Measurements from ENCODE around the gene PRSS57. TPM values are rescaled to one million over a fixed set of nuclear protein-coding genes. Genes with fewer than 3 reads are reported as not detected.
A peak's percentile ranks its signal among the peaks of the same experiment; 100 is the strongest.

PRSS57 gene
- total and polyA plus RNA-seq, 2 donors (not counting 1 experiment from before 2014, with no cell fraction given), result not detected

GRCh38 chr19:658916-659839 is 36.1 kb downstream of the PRSS57 start:
- H3K27me3 ChIP-seq (ENCODE audit: control insufficient read depth, insufficient read depth, low read length), result no peaks in the 10 kb centered on the region
- H3K4me1 ChIP-seq (ENCODE audit: control insufficient read depth, extremely low read depth, insufficient read depth, low read length), result peaks cover 4% of the 10 kb centered on the region
- peak overlapping the region; percentile 35 for H3K4me2 ChIP-seq (ENCODE audit: extremely low read depth, insufficient read depth, low read length)
- H2AFZ ChIP-seq (ENCODE audit: low read length), result no peak overlapping the region
- no peaks in the 10 kb centered on the region for H3K9me3 ChIP-seq (ENCODE audit: control insufficient read depth, insufficient read depth, low read depth, low read length)
- no peak for TF ChIP-seq CTCF (conservative IDR thresholded peaks at IDR 0.05 in 1 of 2, IDR thresholded peaks at IDR 0.05 in 1 of 2; ENCODE audit: low read depth in 1 of 2, low read length in 2 of 2)
- no peak for TF ChIP-seq EZH2 (IDR thresholded peaks at IDR 0.05; ENCODE audit: low read length, missing control alignments)
- H4K20me1 ChIP-seq (ENCODE audit: control insufficient read depth, extremely low read depth, insufficient read depth, low read length), result peaks cover 3% of the 10 kb centered on the region
- peak overlapping the region; percentile 57 for H3K27ac ChIP-seq (ENCODE audit: insufficient read depth, low read length)
- peak in 1 of 2 donors; percentile 67 for DNase-seq (ENCODE audit: low read depth in 2 of 2)
- peak overlapping the region; percentile 42 for H3K9ac ChIP-seq (ENCODE audit: insufficient read depth, low read length)
- H3K36me3 ChIP-seq (ENCODE audit: control insufficient read depth, insufficient read depth, low read length), result peaks cover 6% of the 10 kb centered on the region
- H3K79me2 ChIP-seq (ENCODE audit: control insufficient read depth, insufficient read depth, low read length), result peaks cover 85% of the 10 kb centered on the region
- no peak overlapping the region for H3K4me3 ChIP-seq (replicated peaks in 1 of 4; ENCODE audit: control extremely low read depth in 1 of 4, insufficient read depth in 1 of 4, low read depth in 3 of 4, low read length in 4 of 4)

- no peak overlapping the region for H3K4me2 ChIP-seq (ENCODE audit: extremely low read depth, insufficient read depth, low read length)
- H3K27ac ChIP-seq (ENCODE audit: insufficient read depth, low read length), result no peak overlapping the region
- no peaks in the 10 kb centered on the region for H3K27me3 ChIP-seq (ENCODE audit: control insufficient read depth, insufficient read depth, low read length)
- TF ChIP-seq EZH2 (IDR thresholded peaks at IDR 0.05; ENCODE audit: low read length, missing control alignments) (no peak), CTCF (conservative IDR thresholded peaks at IDR 0.05 in 1 of 2, IDR thresholded peaks at IDR 0.05 in 1 of 2; ENCODE audit: low read depth in 1 of 2, low read length in 2 of 2) (no peak)
- peaks cover 94% of the 10 kb centered on the region for H3K79me2 ChIP-seq (ENCODE audit: control insufficient read depth, insufficient read depth, low read length)
- H3K4me1 ChIP-seq (ENCODE audit: control insufficient read depth, extremely low read depth, insufficient read depth, low read length), result peaks cover 4% of the 10 kb centered on the region
- no peaks in the 10 kb centered on the region for H3K9me3 ChIP-seq (ENCODE audit: control insufficient read depth, insufficient read depth, low read depth, low read length)
- H2AFZ ChIP-seq (ENCODE audit: low read length), result no peak overlapping the region
- H4K20me1 ChIP-seq (ENCODE audit: control insufficient read depth, extremely low read depth, insufficient read depth, low read length), result peaks cover 3% of the 10 kb centered on the region
- H3K9ac ChIP-seq (ENCODE audit: insufficient read depth, low read length), result peak overlapping the region; percentile 1
- peaks cover 13% of the 10 kb centered on the region for H3K36me3 ChIP-seq (ENCODE audit: control insufficient read depth, insufficient read depth, low read length)
- no peak overlapping the region for H3K4me3 ChIP-seq (replicated peaks in 1 of 4; ENCODE audit: control extremely low read depth in 1 of 4, insufficient read depth in 1 of 4, low read depth in 3 of 4, low read length in 4 of 4)
- DNase-seq (ENCODE audit: low read depth in 2 of 2), result no peak
Measured at GRCh38 chr19:658059-658839, 37.0 kb downstream of the PRSS57 start.

GRCh38 chr19:657611-658010 is 37.6 kb downstream of the PRSS57 start:
- no peaks in the 10 kb centered on the region for H3K27me3 ChIP-seq (ENCODE audit: control insufficient read depth, insufficient read depth, low read length)
- H3K4me1 ChIP-seq (ENCODE audit: control insufficient read depth, extremely low read depth, insufficient read depth, low read length), result peaks cover 4% of the 10 kb centered on the region
- H3K4me2 ChIP-seq (ENCODE audit: extremely low read depth, insufficient read depth, low read length), result no peak overlapping the region
- TF ChIP-seq EZH2 (IDR thresholded peaks at IDR 0.05; ENCODE audit: low read length, missing control alignments) (no peak), CTCF (conservative IDR thresholded peaks at IDR 0.05 in 1 of 2, IDR thresholded peaks at IDR 0.05 in 1 of 2; ENCODE audit: low read depth in 1 of 2, low read length in 2 of 2) (no peak)
- H3K9ac ChIP-seq (ENCODE audit: insufficient read depth, low read length), result no peak overlapping the region
- H2AFZ ChIP-seq (ENCODE audit: low read length), result no peak overlapping the region
- peaks cover 13% of the 10 kb centered on the region for H3K36me3 ChIP-seq (ENCODE audit: control insufficient read depth, insufficient read depth, low read length)
- H3K9me3 ChIP-seq (ENCODE audit: control insufficient read depth, insufficient read depth, low read depth, low read length), result no peaks in the 10 kb centered on the region
- peaks cover 3% of the 10 kb centered on the region for H4K20me1 ChIP-seq (ENCODE audit: control insufficient read depth, extremely low read depth, insufficient read depth, low read length)
- no peak for DNase-seq (ENCODE audit: low read depth in 2 of 2)
- no peak overlapping the region for H3K4me3 ChIP-seq (replicated peaks in 1 of 4; ENCODE audit: control extremely low read depth in 1 of 4, insufficient read depth in 1 of 4, low read depth in 3 of 4, low read length in 4 of 4)
- H3K27ac ChIP-seq (ENCODE audit: insufficient read depth, low read length), result no peak overlapping the region
- H3K79me2 ChIP-seq (ENCODE audit: control insufficient read depth, insufficient read depth, low read length), result peaks cover 98% of the 10 kb centered on the region
